Esophagus muscularis mucosa (tissue), 4 donors: ENCODE measurements around the gene SCGN. TPM values are rescaled to one million over a fixed set of nuclear protein-coding genes. Genes with fewer than 3 reads are reported as not detected.

Experiments used
- DNase-seq: peaks from one replicate; pipeline ENCODE4 v3.0.0-alpha.2; 2017; ENCODE audit errors: extremely low spot score
- H3K27ac ChIP-seq, 4 donors: fragments of 200-600 bp; sonication (generic); replicated peaks in 1 of 4; 1 replicate in 3 of 4; 2 replicates in 1 of 4; pipeline ENCODE4 v1.5.1; 2016 to 2019; ENCODE audit warnings: mild to moderate bottlenecking in 1 of 4
- H3K27me3 ChIP-seq, 4 donors: fragments of 200-600 bp; sonication (generic); one replicate each; pipeline versions ENCODE4 v1.5.1 to v1.6.0; 2016 to 2019
- H3K36me3 ChIP-seq, 4 donors: fragments of 200-600 bp; sonication (generic); one replicate each; pipeline ENCODE4 v1.5.1; 2016 to 2019
- H3K4me1 ChIP-seq, 4 donors: fragments of 200-600 bp; sonication (generic); one replicate each; pipeline ENCODE4 v1.5.1; 2016 to 2019
- H3K4me3 ChIP-seq, 4 donors: fragments of 200-600 bp; sonication (generic); 1 replicate in 2 of 4; 2 replicates in 2 of 4; pipeline ENCODE4 v1.5.1; 2016 to 2019; ENCODE audit warnings: mild to moderate bottlenecking in 4 of 4, moderate library complexity in 1 of 4
- H3K9me3 ChIP-seq, 4 donors: fragments of 200-600 bp; sonication (generic); 1 replicate in 3 of 4; 2 replicates in 1 of 4; pipeline ENCODE4 v1.5.1; 2016 to 2019
- EP300 ChIP-seq: sonication (generic); formaldehyde crosslinking; IDR thresholded peaks from one replicate; pipeline ENCODE4 v1.6.1; 2017; ENCODE audit warnings: antibody characterized with exemption
- POLR2A ChIP-seq: fragments of 450-650 bp; IDR thresholded peaks from one replicate; pipeline ENCODE4 v1.6.1; 2017; ENCODE audit warnings: antibody characterized with exemption, moderate library complexity, mild to moderate bottlenecking, low read depth
- POLR2AphosphoS5 ChIP-seq, 2 donors: sonication (generic); formaldehyde crosslinking; IDR thresholded peaks; one replicate each; pipeline ENCODE4 v1.6.1; 2017; ENCODE audit warnings: antibody characterized with exemption in 2 of 2
- WGBS: methylation state at CpG from one replicate; pipeline ENCODE4 v1.1.5; 2018; 5-methylcytosine and 5-hydroxymethylcytosine counted together
- intact Hi-C: fragments of 100-400 bp; cut with DNase I; formaldehyde crosslinking; loops from one replicate; pipeline ENCODE4 v1.15.1; 2023
- total RNA-seq, 4 donors: library from RNA; depleted of rRNA; stranded (reverse); fragments of >200 nt; gene quantifications; one replicate each; pipeline versions ENCODE4 v1.1.0 to v1.2.1, GENCODE V29; 2016
- TF ChIP-seq, protein P1 (sequence below), 3 experiments: fragments of 200-600 bp in 2 of 3; fragments of 450-650 bp in 1 of 3; sonication (generic) in 2 of 3; IDR thresholded peaks; one replicate each; pipeline ENCODE4 v1.5.1; 2017 to 2019; ENCODE audit warnings: antibody characterized with exemption in 3 of 3, mild to moderate bottlenecking in 2 of 3, moderate library complexity in 1 of 3

Gene SCGN
- total RNA-seq, 4 donors from 2014 or later: 0.83 to 2.7 (median 1.7) TPM

DNA sequence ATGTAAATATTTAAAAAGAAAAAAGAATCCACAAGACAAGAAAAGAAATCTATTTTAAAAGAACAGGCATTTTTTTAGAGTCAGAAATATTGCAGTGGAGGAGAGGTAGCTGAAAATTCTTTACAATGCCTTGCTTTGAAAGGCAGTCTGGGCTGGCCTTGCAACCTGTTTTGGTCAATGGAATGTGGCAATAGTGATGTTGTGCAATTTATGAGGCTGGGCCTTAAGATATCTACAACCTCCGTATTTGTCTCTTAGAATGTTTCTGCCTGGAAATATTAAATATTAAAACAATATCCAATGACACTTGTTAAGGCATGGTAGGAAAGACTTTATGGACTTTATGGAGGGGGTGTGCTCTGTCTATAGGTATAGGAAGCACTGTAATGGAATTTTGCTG is 14.8 kb upstream of the SCGN start:
- H3K27ac ChIP-seq: no peak overlapping the region
- H3K27me3 ChIP-seq: peaks cover 0 to 17% (median 0%) of the 10 kb centered on the region in 4 donors
- H3K36me3 ChIP-seq: no peaks in the 10 kb centered on the region
- H3K4me3 ChIP-seq: no peak overlapping the region
- intact Hi-C loops: no loop called here
- no peaks in the 10 kb centered on the region for H3K4me1 ChIP-seq
- no peak for DNase-seq
- no peak for TF ChIP-seq POLR2AphosphoS5 (IDR thresholded peaks at IDR 0.05)
- TF ChIP-seq EP300: no peak
- TF ChIP-seq, protein P1, sequence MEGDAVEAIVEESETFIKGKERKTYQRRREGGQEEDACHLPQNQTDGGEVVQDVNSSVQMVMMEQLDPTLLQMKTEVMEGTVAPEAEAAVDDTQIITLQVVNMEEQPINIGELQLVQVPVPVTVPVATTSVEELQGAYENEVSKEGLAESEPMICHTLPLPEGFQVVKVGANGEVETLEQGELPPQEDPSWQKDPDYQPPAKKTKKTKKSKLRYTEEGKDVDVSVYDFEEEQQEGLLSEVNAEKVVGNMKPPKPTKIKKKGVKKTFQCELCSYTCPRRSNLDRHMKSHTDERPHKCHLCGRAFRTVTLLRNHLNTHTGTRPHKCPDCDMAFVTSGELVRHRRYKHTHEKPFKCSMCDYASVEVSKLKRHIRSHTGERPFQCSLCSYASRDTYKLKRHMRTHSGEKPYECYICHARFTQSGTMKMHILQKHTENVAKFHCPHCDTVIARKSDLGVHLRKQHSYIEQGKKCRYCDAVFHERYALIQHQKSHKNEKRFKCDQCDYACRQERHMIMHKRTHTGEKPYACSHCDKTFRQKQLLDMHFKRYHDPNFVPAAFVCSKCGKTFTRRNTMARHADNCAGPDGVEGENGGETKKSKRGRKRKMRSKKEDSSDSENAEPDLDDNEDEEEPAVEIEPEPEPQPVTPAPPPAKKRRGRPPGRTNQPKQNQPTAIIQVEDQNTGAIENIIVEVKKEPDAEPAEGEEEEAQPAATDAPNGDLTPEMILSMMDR (IDR thresholded peaks at IDR 0.05): no peak
- TF ChIP-seq POLR2A: no peak
- 83% methylated on average over 1 of the region's 1 CpG for WGBS
- H3K9me3 ChIP-seq: peaks cover 0 to 3% (median 0%) of the 10 kb centered on the region in 4 donors

DNA sequence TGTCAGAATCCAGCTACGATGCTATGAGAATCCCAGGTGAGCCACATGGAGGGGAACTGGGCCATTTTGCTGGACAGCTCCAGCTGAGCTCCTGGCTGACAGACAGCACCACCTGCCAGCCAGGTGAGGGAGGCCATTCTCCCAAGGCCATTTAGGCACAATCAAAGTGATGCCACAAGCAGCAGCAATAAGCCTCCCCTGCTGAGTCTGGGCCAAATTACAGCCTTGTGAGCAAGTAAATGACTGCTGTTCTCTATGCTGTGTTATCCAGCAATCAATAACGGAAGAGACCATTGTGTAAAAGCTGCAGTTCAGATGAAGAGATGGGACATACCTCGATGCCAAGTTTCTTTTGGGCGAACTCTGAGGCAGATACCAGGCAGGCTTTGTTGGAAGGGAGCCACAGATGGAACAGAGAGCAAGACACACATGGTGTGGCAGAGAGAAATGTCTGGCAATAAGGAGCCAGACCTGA is 14.0 kb upstream of the SCGN start:
- H3K4me1 ChIP-seq: no peaks in the 10 kb centered on the region
- TF ChIP-seq POLR2AphosphoS5 (IDR thresholded peaks at IDR 0.05) (no peak), POLR2A (no peak), EP300 (no peak)
- TF ChIP-seq, protein P1 (IDR thresholded peaks at IDR 0.05): no peak

DNA sequence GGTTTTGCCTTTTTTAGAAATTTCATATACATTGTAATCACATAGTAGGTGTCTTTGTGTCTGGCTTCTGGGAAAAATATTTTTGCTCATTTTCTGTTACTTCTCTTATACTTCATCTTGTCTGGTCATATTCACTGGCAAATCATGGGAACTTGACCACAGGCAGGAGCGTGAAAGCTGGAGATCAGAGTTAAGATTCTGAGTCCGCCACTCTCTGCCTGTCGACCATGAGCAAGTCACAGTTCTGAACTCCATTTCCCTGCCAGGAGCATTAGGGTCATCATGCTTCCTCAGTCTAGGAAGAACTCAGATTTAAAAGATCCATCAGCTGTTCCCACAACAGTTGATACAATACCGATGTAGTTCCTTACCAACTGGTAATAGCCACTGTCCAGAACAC is 12.4 kb upstream of the SCGN start:
- no peak overlapping the region for H3K4me3 ChIP-seq
- H3K4me1 ChIP-seq: no peaks in the 10 kb centered on the region
- no peak for DNase-seq
- no peaks in the 10 kb centered on the region for H3K36me3 ChIP-seq
- TF ChIP-seq POLR2A (no peak), POLR2AphosphoS5 (IDR thresholded peaks at IDR 0.05) (no peak), EP300 (no peak)
- TF ChIP-seq, protein P1 (IDR thresholded peaks at IDR 0.05): no peak
- peaks cover 0 to 3% (median 0%) of the 10 kb centered on the region in 4 donors for H3K9me3 ChIP-seq
- peaks cover 0 to 28% (median 0%) of the 10 kb centered on the region in 4 donors for H3K27me3 ChIP-seq
- intact Hi-C loops: no loop called here
- WGBS: 76% methylated on average over 4 of the region's 4 CpGs
- no peak overlapping the region for H3K27ac ChIP-seq

More for the DNA sequence above, 14.0 kb upstream of the SCGN start:
- 65% methylated on average over 4 of the region's 4 CpGs for WGBS
- peaks cover 0 to 3% (median 0%) of the 10 kb centered on the region in 4 donors for H3K9me3 ChIP-seq
- H3K27me3 ChIP-seq: peaks cover 0 to 23% (median 0%) of the 10 kb centered on the region in 4 donors
- intact Hi-C loops: no loop called here
- H3K4me3 ChIP-seq: no peak overlapping the region
- H3K27ac ChIP-seq: no peak overlapping the region
- no peak for DNase-seq
- no peaks in the 10 kb centered on the region for H3K36me3 ChIP-seq

DNA sequence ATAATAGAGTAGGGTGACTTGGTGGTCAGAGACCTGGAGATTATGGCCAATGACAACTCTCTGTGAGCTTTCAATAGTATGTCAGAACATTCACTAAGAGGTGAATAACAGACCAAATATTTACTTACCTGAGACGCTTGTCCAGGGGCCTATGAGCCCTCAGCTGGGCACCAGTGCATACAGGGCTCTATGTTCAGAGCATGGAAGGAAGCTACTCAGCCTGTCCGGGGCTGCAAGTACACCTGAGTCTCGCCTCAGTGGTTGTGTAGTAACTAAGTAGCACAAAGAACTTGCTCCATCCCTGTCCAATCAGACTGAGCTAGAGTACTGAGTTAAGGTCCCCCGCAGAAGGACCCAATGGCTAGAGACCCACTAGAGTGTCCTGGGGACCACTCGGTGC is 11.6 kb upstream of the SCGN start:
- Histone ChIP-seq H3K27me3 (peaks cover 0 to 28% (median 0%) of the 10 kb centered on the region in 4 donors), H3K27ac (no peak overlapping the region), H3K9me3 (peaks cover 0 to 3% (median 0%) of the 10 kb centered on the region in 4 donors), H3K36me3 (no peaks in the 10 kb centered on the region), H3K4me3 (no peak overlapping the region), H3K4me1 (no peaks in the 10 kb centered on the region)
- no peak for TF ChIP-seq EP300
- no peak for TF ChIP-seq POLR2AphosphoS5 (IDR thresholded peaks at IDR 0.05)
- TF ChIP-seq POLR2A: no peak
- TF ChIP-seq, protein P1 (IDR thresholded peaks at IDR 0.05): no peak
- intact Hi-C loops: no loop called here
- DNase-seq: no peak
- WGBS: 75% methylated on average over 5 of the region's 5 CpGs

DNA sequence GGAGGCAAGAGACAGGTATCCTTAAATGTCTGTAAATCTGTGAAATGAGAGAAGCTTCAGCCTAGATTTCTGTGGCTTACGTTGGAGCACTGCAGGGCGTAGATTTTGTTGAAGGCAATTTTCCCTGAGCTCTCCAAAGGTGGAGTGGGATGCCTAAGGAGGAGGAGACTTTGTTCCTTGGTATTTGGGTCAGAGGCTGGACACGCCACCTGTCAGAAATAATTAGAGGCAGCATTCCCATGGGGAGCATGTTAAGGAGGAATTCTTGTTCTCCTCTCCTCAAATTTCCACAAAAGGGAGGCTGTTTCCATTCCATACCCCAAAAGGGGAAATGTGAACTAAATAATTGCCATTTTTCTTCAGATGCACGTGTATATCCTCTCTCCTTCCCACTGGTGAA is 11.1 kb upstream of the SCGN start:
- peaks cover 0 to 31% (median 0%) of the 10 kb centered on the region in 4 donors for H3K27me3 ChIP-seq
- H3K36me3 ChIP-seq: no peaks in the 10 kb centered on the region
- H3K27ac ChIP-seq: no peak overlapping the region
- H3K4me1 ChIP-seq: no peaks in the 10 kb centered on the region
- intact Hi-C loops: no loop called here
- DNase-seq: no peak
- TF ChIP-seq EP300: no peak
- TF ChIP-seq, protein P1 (IDR thresholded peaks at IDR 0.05): no peak
- TF ChIP-seq POLR2AphosphoS5 (IDR thresholded peaks at IDR 0.05): no peak
- no peak for TF ChIP-seq POLR2A
- no peak overlapping the region for H3K4me3 ChIP-seq
- WGBS: 81% methylated on average over 4 of the region's 4 CpGs
- peaks cover 0 to 3% (median 0%) of the 10 kb centered on the region in 4 donors for H3K9me3 ChIP-seq
